ENCODE data around the gene BAIAP2. TPM values are rescaled to one million over a fixed set of nuclear protein-coding genes. Genes with fewer than 3 reads are reported as not detected.

The BAIAP2 gene
- 10 to 100 TPM; 30.8 to 47.4 (median 35.9) TPM for total RNA-seq (2021; fragmentation: NEBNext Ultra II Directional; extraction: Animal tissue kit (Norgen Biotek cat#: 25700))
- long read RNA-seq, transcript BAIAP2-204 (14 exons, 2,095 nt): major isoform, 32 of 55 reads
- long read RNA-seq, partial matches to known transcripts: 3 of 55 reads
- long read RNA-seq, other reads (novel, unspliced or antisense): 14 of 55 reads

DNA sequence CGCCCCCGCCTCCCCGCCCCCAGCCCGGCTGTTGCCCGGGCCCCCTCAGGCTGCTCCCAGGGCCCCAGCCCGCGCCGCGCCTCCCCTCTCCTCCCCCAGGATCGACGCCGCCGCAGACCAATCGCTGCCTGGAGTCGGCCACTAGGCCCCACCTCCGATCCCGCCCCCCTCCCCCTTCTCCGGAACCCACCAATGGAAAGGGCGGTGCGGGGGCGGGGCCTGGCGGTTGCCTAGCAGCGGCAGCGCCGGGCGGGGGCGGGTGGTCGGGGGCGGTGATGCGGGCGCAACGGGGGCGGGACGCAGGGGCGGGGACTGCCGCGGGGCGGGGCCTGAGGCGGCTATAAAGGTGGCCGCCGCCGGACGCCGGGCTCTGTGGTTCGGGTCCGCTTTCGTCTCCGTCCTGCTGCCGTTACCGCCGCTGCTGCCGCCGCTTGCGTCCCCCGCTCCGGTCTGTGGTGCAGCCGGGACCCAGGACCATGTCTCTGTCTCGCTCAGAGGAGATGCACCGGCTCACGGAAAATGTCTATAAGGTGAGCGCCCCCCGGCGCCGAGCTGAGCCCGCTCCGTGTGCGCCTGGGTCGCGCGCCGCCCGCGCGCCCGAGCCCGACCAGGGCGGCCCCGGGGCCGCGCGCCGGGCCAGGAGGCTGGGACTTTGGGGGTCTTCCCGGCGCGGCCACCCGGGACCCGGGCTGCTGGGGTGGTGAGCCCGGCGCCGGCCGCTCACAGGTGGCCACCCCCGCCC is at the start of gene BAIAP2:
BAIAP2 (plus strand) TSS at position 373 of the 742 bp plus-strand sequence; CDS start at position 477, 104 bp downstream.
- Mint-ChIP-seq H3K36me3 (ENCODE audit: low read depth) (no peaks in the 10 kb centered on the region), H3K27ac (peak within 1 kb of the TSS; percentile 71), H3K27me3 (ENCODE audit: insufficient read depth) (peaks cover 16% of the 10 kb centered on the region), H3K4me3 (peak within 1 kb of the TSS; percentile 92), H3K4me1 (ENCODE audit: low read depth) (peaks cover 48% of the 10 kb centered on the region), H3K9me3 (no peaks in the 10 kb centered on the region)
- TF ChIP-seq, protein P1, sequence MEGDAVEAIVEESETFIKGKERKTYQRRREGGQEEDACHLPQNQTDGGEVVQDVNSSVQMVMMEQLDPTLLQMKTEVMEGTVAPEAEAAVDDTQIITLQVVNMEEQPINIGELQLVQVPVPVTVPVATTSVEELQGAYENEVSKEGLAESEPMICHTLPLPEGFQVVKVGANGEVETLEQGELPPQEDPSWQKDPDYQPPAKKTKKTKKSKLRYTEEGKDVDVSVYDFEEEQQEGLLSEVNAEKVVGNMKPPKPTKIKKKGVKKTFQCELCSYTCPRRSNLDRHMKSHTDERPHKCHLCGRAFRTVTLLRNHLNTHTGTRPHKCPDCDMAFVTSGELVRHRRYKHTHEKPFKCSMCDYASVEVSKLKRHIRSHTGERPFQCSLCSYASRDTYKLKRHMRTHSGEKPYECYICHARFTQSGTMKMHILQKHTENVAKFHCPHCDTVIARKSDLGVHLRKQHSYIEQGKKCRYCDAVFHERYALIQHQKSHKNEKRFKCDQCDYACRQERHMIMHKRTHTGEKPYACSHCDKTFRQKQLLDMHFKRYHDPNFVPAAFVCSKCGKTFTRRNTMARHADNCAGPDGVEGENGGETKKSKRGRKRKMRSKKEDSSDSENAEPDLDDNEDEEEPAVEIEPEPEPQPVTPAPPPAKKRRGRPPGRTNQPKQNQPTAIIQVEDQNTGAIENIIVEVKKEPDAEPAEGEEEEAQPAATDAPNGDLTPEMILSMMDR (IDR thresholded peaks at IDR 0.05): no peak
- DNase-seq: peak; percentile 85

GRCh38 chr17:80986046-80986445 is 48.9 kb upstream of the BAIAP2 start:
- Mint-ChIP-seq H3K27me3 (ENCODE audit: insufficient read depth) (peaks cover 12% of the 10 kb centered on the region), H3K27ac (no peak overlapping the region), H3K4me3 (no peak overlapping the region), H3K4me1 (ENCODE audit: low read depth) (peaks cover 35% of the 10 kb centered on the region), H3K36me3 (ENCODE audit: low read depth) (no peaks in the 10 kb centered on the region), H3K9me3 (no peaks in the 10 kb centered on the region)
- TF ChIP-seq, protein P1 (IDR thresholded peaks at IDR 0.05): no peak
- DNase-seq: no peak

DNA sequence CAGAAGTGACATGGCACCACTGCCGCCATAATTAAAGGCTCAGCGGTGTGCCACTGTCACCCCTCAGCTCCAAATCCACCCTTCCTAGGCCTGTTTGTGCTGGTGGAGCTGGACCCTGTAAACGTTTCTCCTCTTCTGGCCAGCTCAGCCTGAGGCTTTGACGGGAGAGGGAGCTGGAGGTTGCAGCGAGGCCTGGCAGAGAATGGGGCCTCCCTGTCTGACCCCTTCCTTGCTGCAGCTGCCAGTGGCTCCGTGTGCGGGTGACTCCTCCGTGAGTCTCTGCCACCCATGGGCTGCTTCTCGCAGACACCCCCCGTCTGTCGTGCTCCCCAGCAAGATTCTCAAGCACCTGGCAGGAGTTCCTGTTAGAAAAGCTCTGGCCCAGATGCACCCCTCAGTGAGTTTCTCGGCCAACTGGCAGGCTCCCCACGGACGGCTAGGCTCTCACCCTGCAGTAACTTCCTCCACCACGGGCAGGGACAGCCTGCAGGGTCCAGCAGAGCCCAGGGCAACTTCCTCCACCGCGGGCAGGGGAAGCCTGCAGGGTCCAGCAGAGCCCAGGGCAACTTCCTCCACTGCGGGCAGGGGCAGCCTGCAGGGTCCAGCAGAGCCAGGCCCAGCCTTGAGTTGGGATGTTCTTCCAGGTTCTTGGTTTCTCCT is 48.0 kb upstream of the BAIAP2 start:
- TF ChIP-seq, protein P1 (IDR thresholded peaks at IDR 0.05): no peak
- Mint-ChIP-seq H3K4me1 (ENCODE audit: low read depth) (peaks cover 34% of the 10 kb centered on the region), H3K4me3 (no peak overlapping the region), H3K36me3 (ENCODE audit: low read depth) (no peaks in the 10 kb centered on the region), H3K27me3 (ENCODE audit: insufficient read depth) (peaks cover 12% of the 10 kb centered on the region), H3K27ac (no peak overlapping the region), H3K9me3 (no peaks in the 10 kb centered on the region)
- DNase-seq: no peak

GRCh38 chr17:80987941-80988461 is 47.0 kb upstream of the BAIAP2 start:
- TF ChIP-seq, protein P1 (IDR thresholded peaks at IDR 0.05): no peak
- no peaks in the 10 kb centered on the region for H3K9me3 Mint-ChIP-seq
- DNase-seq: no peak
- H3K4me1 Mint-ChIP-seq (ENCODE audit: low read depth): peaks cover 38% of the 10 kb centered on the region
- no peak overlapping the region for H3K4me3 Mint-ChIP-seq
- no peak overlapping the region for H3K27ac Mint-ChIP-seq
- peaks cover 7% of the 10 kb centered on the region for H3K27me3 Mint-ChIP-seq (ENCODE audit: insufficient read depth)
- H3K36me3 Mint-ChIP-seq (ENCODE audit: low read depth): no peaks in the 10 kb centered on the region

GRCh38 chr17:80989586-80989913 is 45.4 kb upstream of the BAIAP2 start:
- no peaks in the 10 kb centered on the region for H3K9me3 Mint-ChIP-seq
- no peak overlapping the region for H3K4me3 Mint-ChIP-seq
- no peaks in the 10 kb centered on the region for H3K36me3 Mint-ChIP-seq (ENCODE audit: low read depth)
- peaks cover 2% of the 10 kb centered on the region for H3K27me3 Mint-ChIP-seq (ENCODE audit: insufficient read depth)
- TF ChIP-seq, protein P1 (IDR thresholded peaks at IDR 0.05): no peak
- H3K27ac Mint-ChIP-seq: no peak overlapping the region
- DNase-seq: no peak
- H3K4me1 Mint-ChIP-seq (ENCODE audit: low read depth): peaks cover 29% of the 10 kb centered on the region
